22Rv1 (cell line): ENCODE measurements around the gene EHBP1.

Experiments
- H3K27ac ChIP-seq: fragments of 450-650 bp; 2 replicates; pipeline ENCODE4 v1.5.1; 2017
- ZFX ChIP-seq: fragments of 450-650 bp; IDR thresholded peaks from 2 replicates; pipeline ENCODE4 v1.6.1; 2017; ENCODE audit warnings: antibody characterized with exemption, borderline replicate concordance
- TF ChIP-seq, protein P1 (sequence below): fragments of 450-650 bp; IDR thresholded peaks from 2 replicates; pipeline ENCODE4 v1.5.1; 2017; ENCODE audit warnings: mild to moderate bottlenecking

Gene EHBP1

DNA sequence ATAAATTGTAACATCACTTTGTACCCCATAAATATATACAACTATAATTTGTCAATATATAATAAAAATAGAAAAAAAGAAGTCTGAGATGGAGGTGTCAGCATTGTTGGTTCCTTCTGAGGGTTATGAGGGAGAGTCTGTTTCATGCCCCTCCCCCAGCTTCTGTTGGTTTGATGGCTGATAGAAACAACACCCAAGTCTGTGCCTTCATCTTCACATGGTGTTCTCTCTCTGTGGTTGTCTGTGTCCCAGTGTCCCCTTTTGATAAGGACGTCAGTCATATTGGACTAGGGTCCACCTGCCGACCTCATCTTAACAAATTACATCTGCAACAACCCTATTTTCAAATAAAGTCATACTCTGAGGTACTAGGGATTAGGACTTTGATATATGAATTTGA, 20.3 kb upstream of the EHBP1 start:
- H3K27ac ChIP-seq: no peak overlapping the region
- no peak for TF ChIP-seq ZFX
- TF ChIP-seq, protein P1, sequence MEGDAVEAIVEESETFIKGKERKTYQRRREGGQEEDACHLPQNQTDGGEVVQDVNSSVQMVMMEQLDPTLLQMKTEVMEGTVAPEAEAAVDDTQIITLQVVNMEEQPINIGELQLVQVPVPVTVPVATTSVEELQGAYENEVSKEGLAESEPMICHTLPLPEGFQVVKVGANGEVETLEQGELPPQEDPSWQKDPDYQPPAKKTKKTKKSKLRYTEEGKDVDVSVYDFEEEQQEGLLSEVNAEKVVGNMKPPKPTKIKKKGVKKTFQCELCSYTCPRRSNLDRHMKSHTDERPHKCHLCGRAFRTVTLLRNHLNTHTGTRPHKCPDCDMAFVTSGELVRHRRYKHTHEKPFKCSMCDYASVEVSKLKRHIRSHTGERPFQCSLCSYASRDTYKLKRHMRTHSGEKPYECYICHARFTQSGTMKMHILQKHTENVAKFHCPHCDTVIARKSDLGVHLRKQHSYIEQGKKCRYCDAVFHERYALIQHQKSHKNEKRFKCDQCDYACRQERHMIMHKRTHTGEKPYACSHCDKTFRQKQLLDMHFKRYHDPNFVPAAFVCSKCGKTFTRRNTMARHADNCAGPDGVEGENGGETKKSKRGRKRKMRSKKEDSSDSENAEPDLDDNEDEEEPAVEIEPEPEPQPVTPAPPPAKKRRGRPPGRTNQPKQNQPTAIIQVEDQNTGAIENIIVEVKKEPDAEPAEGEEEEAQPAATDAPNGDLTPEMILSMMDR: no peak

DNA sequence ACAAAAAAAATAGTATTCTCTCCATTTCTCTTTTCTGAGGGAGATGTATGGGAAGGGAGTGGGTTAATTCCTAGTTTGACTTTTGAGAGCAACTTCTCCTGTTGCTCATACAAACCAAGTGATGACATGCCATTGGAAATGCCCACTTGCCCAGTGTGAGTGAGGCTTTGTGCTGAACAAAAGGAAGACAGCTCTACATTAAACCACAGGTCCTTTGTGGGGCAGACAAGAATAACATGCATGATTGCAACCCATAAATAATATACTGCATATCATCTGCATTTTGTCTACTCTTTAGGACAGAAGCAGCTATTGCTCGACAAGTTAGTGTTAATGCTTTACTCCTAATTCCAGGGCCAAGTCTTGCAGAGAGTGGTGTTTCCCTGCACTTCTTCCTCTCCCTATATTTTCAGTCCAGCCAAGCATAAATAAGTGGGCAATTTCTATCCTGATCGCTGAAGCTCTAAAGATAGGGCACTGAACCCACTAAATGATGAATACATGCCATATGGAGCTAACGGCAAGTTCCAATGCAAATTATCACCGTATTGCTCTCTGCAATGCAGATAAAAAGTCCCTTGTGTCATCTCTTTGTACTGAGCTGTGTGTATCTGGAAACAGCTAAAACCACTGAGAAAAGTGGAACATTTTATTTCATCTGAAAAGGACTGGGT, 19.4 kb upstream of the EHBP1 start:
- H3K27ac ChIP-seq: no peak overlapping the region
- TF ChIP-seq ZFX: no peak
- TF ChIP-seq, protein P1: no peak

DNA sequence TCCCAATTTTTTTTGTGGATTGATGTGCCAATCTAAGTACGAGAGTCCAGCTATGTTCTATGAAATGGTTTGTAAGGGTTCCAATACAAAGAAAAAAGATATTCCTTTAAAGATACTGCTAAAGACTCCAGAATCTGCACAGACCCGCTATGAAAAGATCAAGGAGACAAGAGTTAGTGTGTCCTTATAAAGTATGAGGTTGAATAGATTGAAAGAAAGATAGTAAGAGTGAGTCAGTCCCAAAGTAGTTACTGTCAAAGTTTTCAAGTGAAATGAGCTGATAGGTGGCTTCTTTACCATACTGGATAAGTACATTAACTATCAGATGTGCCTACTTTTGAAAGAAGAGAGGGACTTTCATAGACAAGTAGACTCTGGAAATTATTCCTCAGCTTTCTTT, 17.9 kb upstream of the EHBP1 start:
- TF ChIP-seq, protein P1: no peak
- no peak overlapping the region for H3K27ac ChIP-seq

DNA sequence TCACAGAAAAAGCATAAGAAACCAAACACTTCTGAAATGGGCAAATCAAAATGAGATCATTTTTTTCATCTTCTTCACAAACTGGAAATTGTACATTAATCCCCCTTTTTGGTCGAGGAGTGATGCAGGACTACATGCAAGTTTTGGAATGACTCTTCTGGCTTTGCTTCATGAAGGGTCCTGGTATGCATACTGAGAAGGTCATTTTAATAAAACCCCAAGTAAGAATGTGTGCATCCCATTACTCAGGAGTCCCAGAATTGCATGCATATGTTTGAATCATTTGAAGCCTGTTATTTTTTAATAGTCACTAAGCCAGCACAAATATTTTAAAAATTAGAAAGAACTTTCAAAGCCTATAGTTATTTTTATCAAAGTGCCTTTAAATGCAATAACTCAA, 16.7 kb upstream of the EHBP1 start:
- no peak for TF ChIP-seq ZFX
- TF ChIP-seq, protein P1: no peak
- H3K27ac ChIP-seq: no peak overlapping the region

DNA sequence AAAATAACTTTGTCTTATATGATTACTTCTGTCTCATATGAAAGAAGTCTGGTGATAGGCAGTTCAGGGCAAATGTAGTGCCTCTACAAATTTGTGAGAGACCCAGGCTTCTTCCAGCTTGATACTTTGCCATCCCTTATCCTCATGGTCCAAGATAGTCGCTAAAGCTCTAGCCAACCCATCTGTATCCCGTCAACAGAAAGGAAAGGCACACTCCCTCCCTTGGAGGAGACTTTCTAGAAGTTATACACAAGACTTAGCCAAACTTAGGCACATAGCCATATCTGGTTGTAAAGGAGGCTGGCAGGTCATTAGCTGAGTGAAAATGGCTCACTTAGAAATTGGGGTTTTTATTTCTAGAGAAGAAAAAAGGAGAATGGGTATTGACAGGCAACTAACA, 14.3 kb upstream of the EHBP1 start:
- TF ChIP-seq, protein P1: no peak
- TF ChIP-seq ZFX: no peak
- H3K27ac ChIP-seq: no peak overlapping the region

DNA sequence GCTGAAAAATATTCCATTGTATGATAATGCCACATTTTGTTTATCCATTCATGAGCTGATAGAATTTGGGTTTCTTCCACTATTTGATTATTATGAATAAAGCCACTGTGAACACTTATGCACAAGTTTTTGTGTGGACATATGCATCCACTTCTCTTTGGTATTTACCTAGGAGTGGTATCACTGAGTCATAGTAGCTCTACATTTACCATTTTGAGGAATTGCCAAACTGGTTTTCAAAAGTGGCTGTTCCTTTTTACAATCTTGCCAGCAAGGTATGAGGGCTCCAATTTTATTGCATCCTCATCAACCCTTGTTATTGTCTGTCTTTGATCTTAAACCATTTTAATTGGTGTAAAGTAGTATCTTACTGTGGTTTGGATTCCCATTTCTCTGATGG, 13.3 kb upstream of the EHBP1 start:
- no peak for TF ChIP-seq ZFX
- TF ChIP-seq, protein P1: no peak

DNA sequence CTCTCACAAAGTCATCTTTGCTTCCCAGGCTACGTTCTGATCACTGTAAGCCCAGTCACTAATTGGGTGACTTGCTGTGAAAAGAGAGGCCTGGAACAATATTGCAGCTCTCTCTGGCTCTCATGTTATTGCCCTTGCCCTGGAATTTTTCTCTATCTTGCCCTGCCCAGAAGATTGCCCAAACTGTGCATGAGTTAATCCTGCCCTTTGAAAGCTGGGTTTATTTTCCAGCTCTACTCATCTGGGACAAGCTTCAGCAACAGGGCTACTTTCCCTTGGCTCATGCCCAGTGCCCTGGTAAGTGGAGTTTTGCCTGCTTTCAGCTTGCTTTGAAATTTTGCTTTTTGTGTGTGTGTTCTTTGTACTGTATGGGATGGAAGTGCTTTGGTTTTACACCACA, 6.9 kb upstream of the EHBP1 start:
- TF ChIP-seq, protein P1: no peak
- no peak for TF ChIP-seq ZFX
- no peak overlapping the region for H3K27ac ChIP-seq

More for the DNA sequence above, 13.3 kb upstream of the EHBP1 start:
- H3K27ac ChIP-seq: no peak overlapping the region
